ENCODE measurements around the gene RTN4RL2.

GRCh38 chr11:57502376-57502775 is 42.0 kb downstream of the RTN4RL2 start:
- no peak for TF ChIP-seq EP300 (conservative IDR thresholded peaks at IDR 0.05; ENCODE audit: poor library complexity, severe bottlenecking)
- no peak for TF ChIP-seq CTCF (IDR thresholded peaks at IDR 0.05; ENCODE audit: poor library complexity, severe bottlenecking)
- no peak for TF ChIP-seq EZH2 (IDR thresholded peaks at IDR 0.05; ENCODE audit: borderline replicate concordance, insufficient read depth, low read length, poor library complexity, severe bottlenecking)
- no peak for TF ChIP-seq RAD21 (conservative IDR thresholded peaks at IDR 0.05)
- TF ChIP-seq POLR2AphosphoS5 (IDR thresholded peaks at IDR 0.05), result no peak
- no peak for TF ChIP-seq TAF1 (IDR thresholded peaks at IDR 0.05; ENCODE audit: low read depth)
- TF ChIP-seq MXI1 (conservative IDR thresholded peaks at IDR 0.05; ENCODE audit: poor library complexity, severe bottlenecking), result no peak
- TF ChIP-seq SMC3 (conservative IDR thresholded peaks at IDR 0.05; ENCODE audit: poor library complexity), result no peak
